Smooth muscle cell of the brain vasculature (primary cell): Measurements from ENCODE around the gene SYNE4.
"Not testable (repeated sequence)": the region's sequence is repeated elsewhere in the genome, so short reads cannot be mapped to it uniquely, and the experiment has no call there.

Source experiments
- DNase-seq: peaks from one replicate; pipeline ENCODE4 v3.0.0-alpha.2; 2012; ENCODE audit warnings: low read depth, low spot score

SYNE4 gene

GRCh38 chr19:35990156-35990555, 18.5 kb downstream of the SYNE4 start:
- DNase-seq: no peak

- no peak for DNase-seq
Measured at GRCh38 chr19:35988824-35989223, 19.8 kb downstream of the SYNE4 start.

- no peak for DNase-seq
Measured at GRCh38 chr19:35987571-35987896, 21.1 kb downstream of the SYNE4 start.

GRCh38 chr19:35986664-35987570, 21.7 kb downstream of the SYNE4 start:
- DNase-seq: no peak

- DNase-seq: no peak
Measured at GRCh38 chr19:35986111-35986510, 22.5 kb downstream of the SYNE4 start.

- DNase-seq: no peak
Measured at GRCh38 chr19:35983177-35983576, 25.4 kb downstream of the SYNE4 start.

- not testable (repeated sequence) for DNase-seq
Measured at GRCh38 chr19:35980997-35981396, 27.6 kb downstream of the SYNE4 start.

- no peak for DNase-seq
Measured at GRCh38 chr19:35978832-35979365, 29.7 kb downstream of the SYNE4 start.

GRCh38 chr19:35978271-35978670, 30.3 kb downstream of the SYNE4 start:
- DNase-seq: no peak

- DNase-seq: no peak
Measured at GRCh38 chr19:35977446-35978222, 31.0 kb downstream of the SYNE4 start.

- no peak for DNase-seq
Measured at GRCh38 chr19:35975608-35976214, 32.9 kb downstream of the SYNE4 start.

GRCh38 chr19:35973487-35973886, 35.1 kb downstream of the SYNE4 start:
- no peak for DNase-seq

GRCh38 chr19:35966771-35967170, 41.8 kb downstream of the SYNE4 start:
- DNase-seq: no peak

- peak; percentile 32 for DNase-seq
Measured at GRCh38 chr19:35963514-35963913, 45.1 kb downstream of the SYNE4 start.

GRCh38 chr19:35960432-35960972, 48.1 kb downstream of the SYNE4 start:
- DNase-seq: no peak

GRCh38 chr19:35959968-35960320, 48.7 kb downstream of the SYNE4 start:
- DNase-seq: no peak

GRCh38 chr19:35959040-35959967, 49.3 kb downstream of the SYNE4 start:
- DNase-seq: no peak

GRCh38 chr19:35958660-35959039, 50.0 kb downstream of the SYNE4 start:
- DNase-seq: no peak

- not testable (repeated sequence) for DNase-seq
Measured at GRCh38 chr19:35957411-35957810, 51.2 kb downstream of the SYNE4 start.

GRCh38 chr19:35955881-35956634, 52.6 kb downstream of the SYNE4 start:
- DNase-seq: no peak
